DMS53 treated with DMSO at 0.1 percent for 48 hours (cell line): ENCODE measurements around the gene TESMIN.

Experiments
- DNase-seq: peaks from one replicate; lab custom pipeline; 2025; ENCODE audit not compliant: unreplicated experiment; lab: John Stamatoyannopoulos, UW

The TESMIN gene

DNA sequence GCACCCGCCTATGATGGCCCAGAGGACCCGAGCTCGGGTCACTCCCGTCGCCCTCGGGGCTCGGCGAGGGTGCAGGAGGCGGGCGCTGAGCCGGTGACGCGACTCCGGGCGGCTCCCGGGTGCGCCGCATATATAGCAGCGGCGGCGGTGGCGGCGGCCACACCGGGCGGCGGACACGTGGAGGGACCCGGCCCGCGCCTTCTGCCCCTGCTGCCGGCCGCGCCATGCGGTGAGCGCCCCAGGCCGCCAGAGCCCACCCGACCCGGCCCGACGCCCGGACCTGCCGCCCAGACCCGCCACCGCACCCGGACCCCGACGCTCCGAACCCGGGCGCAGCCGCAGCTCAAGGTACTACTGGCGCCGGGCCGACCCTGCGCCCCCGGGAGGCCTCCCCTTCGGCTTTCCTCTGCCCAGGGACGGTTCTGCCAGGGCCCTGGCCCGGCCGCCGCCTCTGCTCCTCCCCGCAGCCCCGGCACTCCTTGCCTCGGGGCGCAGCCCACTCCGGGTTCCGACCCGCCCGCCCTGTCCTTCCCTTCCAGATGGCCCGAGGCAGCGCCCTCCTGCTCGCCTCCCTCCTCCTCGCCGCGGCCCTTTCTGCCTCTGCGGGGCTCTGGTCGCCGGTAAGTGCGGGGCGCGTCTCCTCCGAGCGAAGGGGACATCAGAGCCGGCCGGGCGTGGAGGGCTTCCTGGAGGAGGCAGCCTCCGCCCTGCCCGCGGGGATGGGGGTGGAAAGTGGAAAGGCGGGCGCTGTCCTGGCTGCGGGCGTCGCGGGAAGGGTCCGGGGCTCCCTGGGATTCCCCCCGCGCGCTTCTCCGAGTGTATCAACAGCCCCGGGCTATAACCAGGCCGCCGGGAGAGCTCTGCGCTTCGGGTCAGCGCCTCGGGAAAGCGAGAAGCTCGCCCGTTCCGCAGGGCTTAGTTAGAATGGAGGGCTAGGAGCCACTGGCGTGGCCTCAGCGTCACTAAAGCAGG lies 66.6 kb downstream of the TESMIN start, which contains the start of gene GAL:
GAL (plus strand) TSS at position 160 of the 972 bp plus-strand sequence; CDS start at position 540, 380 bp downstream.
- peak; percentile 16 for DNase-seq

DNA sequence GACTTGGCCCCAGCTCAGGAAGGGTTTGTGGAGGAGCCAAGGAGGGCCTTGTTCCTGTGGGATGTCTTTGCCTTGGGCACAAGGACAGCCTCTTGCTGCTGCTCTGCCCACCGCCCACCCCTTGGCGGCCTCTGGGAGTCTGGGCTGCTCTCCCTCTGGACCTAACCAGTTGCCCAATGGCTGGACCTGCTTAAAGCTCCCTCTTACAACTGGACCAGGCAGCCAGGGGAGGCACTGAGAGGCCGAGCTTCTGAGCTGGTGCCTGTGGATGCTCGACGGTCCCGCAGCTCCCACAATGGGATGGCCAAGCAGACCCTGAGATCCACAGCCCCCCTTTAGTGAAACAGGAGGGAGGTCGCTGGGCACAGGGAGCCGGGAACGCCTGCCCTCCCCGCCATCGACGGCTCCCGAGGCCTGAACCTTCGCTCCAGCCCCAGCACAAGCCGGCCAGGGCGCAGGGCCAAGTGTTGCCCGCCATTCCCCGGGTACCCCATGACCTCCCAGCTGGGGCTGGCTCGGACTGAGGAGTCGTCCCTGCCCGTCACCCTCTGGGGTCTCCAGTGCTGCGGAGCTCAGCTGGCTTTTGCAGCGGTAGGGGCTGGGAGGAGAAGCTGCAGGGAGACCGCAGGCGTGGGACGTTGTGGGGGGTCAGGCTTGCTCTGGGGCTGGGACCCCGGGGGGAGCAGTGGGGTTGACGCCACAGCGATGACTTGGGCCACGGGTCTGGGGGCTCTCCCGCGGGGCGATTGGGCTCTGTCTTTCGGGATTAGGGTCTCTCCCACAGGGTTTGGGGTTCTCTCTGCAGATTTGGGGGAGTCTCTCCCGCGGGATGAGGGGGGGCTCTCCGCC lies 67.6 kb downstream of the TESMIN start:
- no peak for DNase-seq

DNA sequence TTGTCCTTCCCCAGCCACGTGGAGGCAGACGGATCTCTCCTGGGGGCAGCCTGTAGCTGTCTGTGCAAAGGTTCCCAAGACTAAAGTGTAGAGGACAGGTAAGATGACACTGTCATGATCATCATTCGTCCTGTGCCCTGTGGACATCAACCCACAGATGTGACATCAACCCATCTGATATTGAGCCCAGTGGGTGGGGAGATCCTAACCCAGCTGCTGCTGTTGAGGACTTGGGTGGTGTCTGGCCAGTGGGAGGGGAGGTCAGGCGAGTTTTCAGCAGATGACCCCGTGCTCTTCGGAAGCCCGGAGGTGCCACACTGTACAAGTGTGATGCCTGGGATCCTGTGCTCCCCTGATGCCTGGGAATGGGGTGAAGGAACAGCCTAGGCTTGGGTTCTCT lies 68.2 kb downstream of the TESMIN start:
- no peak for DNase-seq

DNA sequence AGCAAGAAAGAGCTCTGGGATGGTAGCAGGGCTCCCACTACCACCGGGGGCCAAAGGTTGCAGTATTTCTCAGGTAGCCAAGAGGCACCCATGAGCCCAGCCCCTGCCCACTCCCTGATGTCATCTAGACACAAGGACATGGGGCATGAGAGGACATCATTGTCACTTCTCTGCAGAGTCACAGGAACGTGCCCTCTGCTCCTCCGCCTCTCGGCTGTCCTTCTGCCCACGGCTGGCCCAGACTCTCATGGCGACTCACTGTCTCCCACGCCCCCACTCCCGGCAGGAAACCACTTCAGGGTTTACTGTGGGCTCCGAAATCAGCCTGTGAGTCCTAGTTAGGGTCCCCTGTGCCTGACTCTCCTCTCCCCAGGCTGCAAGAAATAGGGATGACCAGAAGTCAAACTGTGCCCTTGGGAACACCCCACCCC lies 68.8 kb downstream of the TESMIN start:
- no peak for DNase-seq

DNA sequence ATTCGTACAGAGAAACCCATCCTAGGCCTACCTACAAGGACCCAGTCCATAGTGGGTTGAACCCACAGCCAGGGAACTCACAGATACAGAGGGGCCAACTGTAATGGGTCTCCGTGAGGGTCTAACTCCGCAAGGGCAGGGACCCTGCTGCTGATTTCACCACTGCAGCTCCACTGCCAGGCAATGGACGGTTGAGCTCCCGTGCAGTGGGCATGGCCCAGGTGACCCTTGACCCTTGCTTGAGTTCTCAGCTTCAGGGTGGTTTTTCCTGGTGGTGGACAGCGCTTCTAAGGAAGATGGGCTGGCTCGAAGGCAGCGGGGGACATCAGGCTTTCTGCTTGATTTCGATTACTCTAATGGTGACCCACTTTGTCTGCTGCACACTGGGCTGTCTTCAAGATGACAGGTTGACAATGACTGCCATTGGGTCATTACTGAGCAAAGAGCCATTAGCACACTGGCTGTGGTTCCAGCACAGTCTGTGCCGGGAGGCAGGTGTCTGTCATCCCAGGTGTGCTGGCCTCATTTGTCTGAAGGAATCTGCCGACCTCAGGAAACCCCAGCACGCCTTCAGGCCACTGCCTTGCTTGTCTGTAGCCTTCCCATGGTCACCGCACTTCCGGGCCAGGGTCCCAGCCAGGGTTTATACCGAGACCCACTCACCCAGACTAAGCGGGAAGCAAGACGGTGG lies 70.6 kb downstream of the TESMIN start:
- no peak for DNase-seq

DNA sequence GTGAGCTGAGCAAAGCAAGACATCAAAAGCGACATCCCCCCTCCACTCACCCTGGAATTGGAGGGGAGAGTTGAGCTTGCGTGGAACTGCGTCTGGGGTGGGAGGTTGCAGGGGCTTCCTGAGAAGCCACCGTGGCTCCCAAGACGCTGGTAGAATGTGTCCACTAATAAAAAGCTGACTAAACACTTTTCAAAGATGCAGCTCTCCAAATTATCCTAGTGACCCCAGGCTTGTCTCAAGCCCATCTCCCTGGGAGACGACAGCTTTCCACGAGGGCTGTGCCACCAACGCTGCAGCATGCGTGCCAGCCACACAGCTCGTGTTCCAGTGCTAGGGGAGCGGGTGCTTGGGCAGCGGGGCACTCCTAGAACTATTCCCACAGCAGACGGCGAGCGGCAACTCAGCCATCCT lies 73.3 kb downstream of the TESMIN start:
- no peak for DNase-seq

DNA sequence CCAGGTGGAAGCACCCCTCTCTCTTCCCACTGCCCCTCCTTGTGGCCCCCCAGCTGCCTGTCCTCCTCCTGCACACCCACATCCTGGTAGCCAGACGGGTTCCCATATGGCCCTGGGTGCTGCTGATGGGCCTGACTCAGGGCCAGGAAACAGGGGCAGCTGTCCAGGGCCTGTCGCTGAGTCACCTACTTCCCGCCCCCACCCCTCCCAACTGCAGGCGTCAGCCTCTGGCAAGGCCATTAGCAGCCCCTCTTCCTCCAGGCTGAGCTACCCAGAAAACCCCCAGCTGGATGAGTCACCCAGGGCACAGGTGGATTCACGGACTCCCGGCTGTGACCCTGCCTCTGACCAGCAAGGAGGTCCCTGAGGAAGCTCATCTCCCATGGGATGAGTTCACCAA lies 73.9 kb downstream of the TESMIN start:
- DNase-seq = peak; percentile 78

DNA sequence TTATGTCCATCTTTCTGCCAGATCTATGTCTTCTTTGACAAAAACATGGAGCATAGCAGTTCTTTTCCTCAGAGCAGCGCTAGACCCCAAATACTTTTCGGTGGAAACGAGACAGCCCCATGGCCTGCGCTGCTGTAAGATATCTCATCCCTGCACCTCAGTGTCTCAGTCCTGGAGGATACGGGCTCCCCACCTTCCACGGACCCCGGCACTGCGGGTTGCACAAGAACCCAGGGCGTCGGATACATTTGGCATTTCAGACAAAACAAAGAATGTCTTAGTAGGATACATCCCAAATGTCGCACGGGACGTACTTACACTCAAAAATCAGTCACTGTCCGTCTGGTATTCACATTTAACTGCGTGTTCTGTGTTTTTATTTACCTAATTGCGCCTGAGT lies 76.9 kb downstream of the TESMIN start:
- DNase-seq = no peak

DNA sequence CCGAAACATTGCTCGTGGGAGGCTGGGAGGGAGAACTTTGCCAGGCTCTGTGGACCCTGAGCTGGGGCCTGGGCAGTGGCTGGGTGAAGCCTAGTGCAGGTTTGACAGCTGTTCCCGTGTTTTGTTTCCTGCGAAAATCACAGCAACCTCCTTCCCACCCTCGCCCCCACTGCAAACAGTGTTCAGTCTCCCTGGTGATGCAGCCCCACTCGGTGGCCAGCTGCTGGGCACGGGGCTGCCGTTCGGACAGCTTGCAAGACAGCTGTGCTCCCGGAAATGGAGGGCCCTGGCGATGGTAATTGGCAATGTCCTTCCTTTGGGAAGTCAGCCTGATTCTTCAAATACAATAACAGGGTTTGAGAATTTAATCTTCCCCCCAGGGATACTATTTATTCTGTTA lies 77.3 kb downstream of the TESMIN start:
- no peak for DNase-seq

DNA sequence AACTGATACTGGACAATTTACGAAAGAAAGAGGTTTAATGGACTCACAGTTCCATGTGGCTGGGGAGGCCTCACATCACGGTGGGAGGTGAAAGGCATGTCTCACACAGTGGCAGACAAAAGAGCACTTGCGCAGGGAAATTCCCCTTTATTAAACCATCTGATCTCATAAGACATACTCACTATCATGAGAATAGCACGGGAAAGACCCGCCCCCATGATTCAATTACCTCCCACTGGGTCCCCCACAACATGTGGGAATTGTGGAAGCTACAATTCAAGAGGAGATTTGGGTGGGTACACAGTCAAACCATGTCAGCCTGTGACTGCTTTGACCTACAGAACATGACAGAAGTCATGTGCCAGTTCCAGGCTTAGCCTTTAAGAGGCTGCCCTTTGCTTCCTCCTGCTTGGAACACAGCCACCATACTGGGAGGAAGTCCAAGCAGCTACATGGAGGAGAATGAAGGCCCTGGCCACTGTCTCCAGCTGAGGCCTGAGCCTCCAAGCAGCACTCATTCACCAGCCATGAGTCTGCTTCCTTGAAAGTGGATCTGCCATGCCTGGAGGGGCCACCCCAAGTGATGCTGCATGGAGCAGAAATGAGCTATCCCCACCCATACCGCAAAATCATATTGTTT lies 77.9 kb downstream of the TESMIN start:
- no peak for DNase-seq

DNA sequence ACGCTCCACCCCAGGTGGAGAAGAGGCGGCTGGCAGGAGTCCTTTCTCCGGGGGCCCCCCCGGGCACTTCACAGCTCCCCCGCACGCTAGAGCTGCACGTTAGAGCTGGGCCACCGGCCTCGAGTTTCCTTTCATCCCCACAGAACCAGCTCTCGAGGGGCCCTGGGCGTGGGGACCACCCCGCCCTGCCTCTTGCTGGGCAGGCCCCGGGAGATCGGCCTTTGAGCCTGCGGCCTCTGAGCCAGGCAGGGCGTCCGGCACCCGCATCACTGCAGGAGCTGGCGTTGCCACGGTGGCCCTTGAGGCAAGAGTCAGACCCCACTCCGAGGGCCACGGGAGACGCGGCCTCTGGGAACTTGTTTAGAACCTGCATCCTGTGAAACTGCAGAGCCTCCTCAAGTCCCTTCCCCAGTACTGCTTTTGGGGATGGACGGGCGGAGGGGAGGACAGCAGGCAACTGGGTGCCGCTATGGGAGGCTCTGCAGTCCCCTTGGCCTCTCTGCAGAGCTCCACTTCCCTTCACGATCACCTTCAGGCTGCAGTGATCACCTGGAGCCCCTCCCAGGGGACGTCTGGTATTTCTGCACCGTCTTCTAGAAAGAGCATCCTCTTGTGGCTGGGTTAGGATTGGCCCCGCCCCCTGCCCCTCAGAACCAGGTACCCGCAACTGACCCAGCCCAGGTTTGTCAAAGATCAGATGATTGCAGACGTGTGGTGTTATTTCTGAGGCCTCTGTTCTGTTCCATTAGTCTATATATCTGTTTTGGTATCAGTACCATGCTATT lies 80.9 kb downstream of the TESMIN start:
- no peak for DNase-seq

DNA sequence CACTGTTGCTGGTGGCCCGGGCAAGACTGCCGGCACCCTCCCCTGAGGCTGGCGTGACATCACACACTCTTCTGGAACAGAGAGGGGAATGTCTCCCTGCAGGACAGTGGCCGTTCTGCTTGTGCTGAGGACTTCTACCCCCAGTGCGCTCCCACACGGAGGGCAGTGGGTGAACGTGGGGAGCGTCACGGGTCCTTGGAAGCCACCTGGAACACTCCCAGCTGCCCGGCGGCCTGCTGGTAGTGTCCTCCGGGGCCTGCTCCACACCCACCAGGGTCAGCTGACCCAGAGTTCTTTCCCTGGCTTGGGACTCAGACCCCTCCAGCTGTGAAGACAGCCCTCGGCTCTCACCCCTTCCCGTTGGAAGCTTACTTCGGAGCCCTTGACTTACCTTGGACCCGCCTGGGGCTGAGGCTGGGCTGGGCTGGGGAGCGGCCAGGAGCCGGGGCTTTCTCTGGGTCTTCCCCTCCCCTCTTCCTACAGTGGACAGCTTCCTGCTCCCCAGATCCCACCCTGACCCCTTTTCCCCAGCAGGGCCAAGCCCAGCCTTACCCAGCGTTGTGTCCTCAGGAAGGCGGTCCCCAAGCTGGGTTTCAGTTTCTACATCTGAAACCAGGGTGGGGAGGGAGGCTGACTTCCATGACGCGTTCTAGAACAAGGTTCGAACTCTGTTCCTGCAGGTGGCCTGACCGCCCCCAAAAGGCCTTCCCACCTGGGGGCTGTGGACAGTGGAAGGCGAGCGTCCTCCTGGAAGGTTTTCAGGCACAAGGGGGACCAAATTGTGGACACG lies 81.8 kb downstream of the TESMIN start:
- no peak for DNase-seq

DNA sequence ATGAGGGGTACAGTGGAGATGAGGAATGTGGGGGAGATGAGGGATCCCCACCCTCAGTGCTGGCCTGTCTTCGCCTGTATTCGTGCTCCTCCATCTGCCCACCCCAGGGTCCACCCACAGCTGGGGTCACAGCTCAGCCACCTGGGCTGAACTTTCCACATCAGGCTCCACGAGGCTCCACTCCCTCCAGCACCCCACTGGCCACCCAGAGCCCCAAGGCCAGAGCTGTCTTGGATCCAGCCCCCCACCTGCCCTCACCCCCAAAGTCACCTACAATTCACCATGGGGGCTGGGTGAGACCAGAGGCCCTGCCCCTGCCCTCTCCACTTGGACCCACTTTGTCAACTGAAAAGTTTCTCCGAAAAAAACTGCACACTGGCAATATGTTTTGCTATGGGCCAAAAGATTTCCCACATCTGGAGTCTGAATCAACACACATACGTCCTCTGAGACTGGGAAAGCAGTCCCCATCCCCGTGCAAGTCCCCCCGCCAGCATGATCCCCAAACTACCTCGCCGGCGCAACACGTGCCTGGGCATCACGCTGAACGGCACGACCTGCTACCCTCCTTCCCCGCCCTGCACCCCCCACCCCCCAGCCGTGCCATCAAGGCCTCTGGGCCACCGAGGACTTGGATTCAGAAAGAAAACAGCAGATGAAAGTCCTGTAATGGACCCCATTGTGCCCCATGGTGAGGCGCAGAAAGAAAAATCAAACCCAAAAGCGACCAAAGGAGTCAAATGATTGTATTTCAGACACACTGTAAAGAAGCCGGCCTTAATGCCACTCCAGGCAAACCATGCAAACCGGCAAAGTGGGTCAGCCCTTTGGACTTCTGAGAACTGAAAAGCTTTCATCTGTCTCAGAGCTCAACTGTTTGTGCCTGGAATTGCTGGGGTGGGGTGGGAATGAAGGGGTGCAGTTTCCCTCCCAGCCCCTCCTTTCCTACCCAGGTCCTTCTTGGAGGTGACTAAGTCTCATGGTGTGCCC lies 83.5 kb downstream of the TESMIN start:
- DNase-seq = no peak

DNA sequence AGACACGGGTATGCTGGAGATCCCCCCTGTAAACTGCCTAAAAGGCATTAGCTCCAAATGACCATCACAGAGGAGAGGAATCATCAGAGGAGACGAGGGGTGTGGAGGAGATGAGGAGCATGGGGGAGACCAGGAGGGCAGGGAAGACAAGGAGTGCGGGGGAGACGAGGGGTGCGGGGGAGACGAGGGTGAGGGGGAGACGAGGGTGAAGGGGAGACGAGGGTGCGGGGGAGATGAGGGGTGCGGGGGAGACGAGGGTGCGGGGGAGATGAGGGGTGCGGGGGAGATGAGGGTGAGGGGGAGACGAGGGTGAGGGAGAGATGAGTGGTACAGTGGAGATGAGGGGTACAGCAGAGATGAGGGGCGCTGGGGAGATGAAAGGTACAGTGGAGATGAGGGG lies 84.5 kb downstream of the TESMIN start:
- DNase-seq = no peak

DNA sequence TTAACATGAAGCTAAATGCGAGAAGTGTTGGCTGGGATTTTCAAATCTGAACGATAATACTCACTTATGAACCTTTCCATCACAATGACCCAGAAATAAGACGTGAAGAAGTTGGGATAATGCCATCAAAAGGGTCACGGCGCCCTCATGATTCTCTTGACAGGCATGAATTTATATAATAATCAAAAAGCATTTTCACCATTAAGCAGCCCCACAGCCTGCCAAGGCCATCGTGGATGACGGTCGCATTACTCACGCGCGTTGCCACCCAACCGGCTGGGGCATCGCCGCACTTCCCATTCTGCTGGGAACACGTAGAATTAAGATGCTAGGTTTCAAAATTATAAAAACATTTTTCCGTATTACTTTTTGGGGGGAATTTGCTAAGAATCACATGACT lies 85.9 kb downstream of the TESMIN start:
- no peak for DNase-seq

DNA sequence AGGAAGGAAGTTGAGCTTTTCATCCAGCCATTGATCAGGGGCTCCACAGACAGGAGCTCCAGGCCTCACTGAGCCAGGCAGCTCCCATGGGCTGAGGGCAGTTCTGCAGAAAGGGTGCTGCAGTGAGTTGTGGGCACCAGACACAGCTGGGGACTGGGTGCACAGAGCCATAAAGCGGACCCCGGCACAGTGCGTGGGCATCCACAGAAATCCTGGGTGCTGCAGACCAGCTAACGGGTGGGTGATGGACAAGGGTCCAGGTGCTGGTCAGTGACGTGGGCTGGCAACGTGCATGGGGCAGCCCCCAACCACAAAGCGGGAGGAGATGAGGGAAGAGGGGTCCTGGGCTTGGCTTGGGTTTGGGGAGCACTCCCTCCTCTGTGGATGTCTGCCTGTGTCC lies 86.4 kb downstream of the TESMIN start:
- no peak for DNase-seq

DNA sequence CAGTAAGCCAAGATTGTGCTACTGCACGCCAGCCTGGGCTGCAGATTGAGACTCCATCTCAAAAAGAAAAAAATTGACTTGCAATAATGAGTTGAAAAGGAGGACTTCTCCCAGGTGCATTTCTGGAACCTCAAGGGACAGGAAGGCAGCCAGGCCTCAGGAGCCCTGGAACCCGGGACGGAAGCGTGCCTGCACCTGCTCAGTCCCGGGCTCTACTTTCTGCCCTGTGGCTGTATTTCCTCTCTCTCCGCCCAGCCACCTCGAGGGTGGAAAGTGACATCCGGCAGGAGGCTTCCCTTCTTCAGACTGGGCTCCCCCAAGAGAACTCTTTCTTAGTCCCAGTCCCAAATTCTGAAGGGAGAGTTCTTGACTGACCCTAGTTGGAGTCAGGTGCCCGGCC lies 87.2 kb downstream of the TESMIN start:
- no peak for DNase-seq

DNA sequence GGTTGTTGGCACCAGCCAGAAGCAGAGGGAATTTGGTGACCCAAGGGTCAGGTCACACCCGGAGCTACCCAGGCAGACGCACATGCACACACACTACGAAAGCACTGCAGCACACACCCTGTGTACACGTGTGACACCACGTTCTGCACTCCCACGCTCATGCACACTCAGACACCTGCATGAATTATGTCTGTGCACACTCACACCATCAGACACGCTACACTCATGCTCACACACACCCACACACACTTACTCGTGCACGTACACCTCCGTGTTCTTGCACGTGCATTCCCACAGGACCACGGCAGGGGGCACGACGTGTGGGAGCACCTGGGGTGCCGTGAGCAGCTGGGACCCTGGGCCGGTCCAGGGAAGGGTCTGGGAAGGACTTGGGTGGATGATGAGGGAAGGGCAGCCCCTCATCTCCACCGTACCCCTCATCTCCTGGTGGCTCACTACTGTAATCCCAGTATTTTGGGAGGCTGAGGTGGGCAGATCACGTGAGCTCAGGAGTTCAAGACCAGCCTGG lies 87.8 kb downstream of the TESMIN start:
- DNase-seq = no peak
